ENCODE results near the gene RASSF9. TPM values are rescaled to one million over a fixed set of nuclear protein-coding genes. Genes with fewer than 3 reads are reported as not detected.

Gene RASSF9
- 0.31 TPM in 1 of 2 replicates, not detected in the other for total RNA-seq (2014; rRNA removed; shearing (Covaris generic))

DNA sequence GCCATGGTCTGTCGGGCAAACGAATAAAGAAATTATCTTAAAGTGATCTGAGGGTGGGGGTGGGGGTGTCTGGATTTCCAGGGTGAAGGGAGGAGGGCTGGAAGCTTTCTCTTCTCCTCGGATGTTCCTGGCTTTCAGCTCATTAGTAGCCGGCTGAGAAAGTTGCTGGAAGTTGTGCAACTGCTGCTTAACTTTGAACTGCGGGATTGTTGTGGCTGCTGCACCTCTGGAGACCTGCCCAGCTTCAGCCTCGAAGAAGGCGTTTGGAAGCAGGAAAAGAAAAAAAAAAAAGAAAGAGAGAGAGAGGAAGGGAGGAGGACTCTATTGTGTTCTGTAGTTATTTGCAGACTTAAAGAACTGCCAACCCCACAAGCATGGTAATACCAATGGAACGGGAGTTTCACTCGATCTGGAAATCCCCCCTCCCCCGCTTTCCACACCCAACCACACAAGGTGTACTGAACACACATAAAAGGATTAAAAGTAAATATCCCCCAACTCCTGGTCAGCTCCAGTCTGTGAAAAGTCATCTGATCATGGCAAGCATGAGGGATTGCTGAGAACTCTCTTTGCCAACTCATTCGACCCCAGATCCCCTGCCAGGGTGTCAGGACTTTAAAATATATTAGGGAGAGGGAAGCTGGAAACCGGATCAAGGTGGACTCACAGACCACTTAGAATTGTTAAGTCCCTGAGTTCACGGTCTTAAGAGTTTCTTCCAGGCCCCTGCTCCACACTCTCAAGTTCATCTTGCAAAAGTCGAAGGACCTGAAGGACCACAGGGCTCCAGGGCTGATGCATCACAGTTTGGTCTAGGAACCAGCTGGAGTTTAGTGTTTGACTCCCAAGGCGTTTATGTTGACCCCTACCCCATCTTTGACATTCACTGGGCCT lies at the start of gene RASSF9:
Gene RASSF9, minus strand, starts transcription at position 213 of the 894 bp plus-strand sequence. Its CDS starts 208 bp downstream, at position 5.
- in situ Hi-C loops (cut with HindIII; ENCODE audit: low sequenced_read_pairs), result no loop called here
- no peak for DNase-seq (ENCODE audit: low spot score)

DNA sequence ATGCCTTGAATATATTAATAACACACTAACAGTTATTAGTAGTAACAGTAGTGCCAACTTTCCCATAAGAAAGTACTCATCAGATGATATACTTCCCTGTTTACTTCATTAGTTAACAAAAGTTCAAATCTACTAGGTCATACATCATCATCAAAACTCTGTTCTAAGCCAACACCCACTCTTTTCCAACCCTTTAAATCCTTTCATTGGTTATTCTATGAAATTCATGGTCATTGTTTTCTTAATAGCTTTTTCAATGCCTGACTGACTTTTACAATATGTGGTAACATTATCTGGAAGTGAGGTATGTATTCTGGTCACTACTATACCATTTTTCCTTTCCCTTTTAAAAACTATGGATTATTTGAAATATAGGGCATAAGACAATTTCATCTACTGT lies 47.6 kb upstream of the RASSF9 start:
- no peak for DNase-seq (ENCODE audit: low spot score)
- in situ Hi-C loops (cut with HindIII; ENCODE audit: low sequenced_read_pairs), result no loop called here

DNA sequence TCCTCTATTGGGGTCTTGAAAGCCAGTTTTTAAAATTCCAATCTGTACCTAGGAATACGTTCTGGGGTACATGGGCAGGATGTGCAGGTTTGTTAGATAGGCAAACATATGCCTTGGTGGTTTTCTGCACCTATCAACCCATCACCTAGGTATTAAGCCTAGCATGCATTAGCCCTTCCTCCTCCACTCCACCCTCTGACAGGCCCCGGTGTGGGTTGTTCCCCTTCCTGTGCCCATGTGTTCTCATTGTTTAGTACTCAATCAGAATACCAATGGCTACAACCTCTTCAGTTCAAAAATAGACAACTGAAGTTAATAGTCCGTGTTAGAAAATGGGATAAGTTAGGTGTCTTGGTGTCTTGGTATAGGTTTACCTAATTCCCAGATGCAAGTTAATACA lies 41.2 kb upstream of the RASSF9 start:
- in situ Hi-C loops (cut with HindIII; ENCODE audit: low sequenced_read_pairs), result no loop called here
- no peak for DNase-seq (ENCODE audit: low spot score)

DNA sequence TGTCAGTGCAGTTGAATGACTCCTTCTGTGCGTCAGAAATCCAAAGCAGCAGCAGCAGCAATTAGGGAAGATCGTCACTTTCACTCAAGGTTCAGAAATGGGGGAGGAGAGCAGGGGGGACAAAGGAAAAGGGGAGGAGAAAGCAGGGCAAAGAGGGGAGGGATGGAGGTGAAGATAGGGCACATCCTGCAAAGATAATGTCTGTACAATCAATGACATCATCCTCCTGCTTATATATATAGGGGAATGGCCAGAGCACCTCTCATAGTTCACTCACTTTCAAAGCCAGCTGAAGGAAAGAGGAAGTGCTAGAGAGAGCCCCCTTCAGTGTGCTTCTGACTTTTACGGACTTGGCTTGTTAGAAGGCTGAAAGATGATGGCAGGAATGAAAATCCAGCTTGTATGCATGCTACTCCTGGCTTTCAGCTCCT lies 37.8 kb upstream of the RASSF9 start, which contains the start of gene NTS:
Gene NTS, plus strand, starts transcription at position 265 of the 431 bp plus-strand sequence. Its CDS starts 109 bp downstream, at position 374.
- DNase-seq (ENCODE audit: low spot score), result peak; percentile 51

DNA sequence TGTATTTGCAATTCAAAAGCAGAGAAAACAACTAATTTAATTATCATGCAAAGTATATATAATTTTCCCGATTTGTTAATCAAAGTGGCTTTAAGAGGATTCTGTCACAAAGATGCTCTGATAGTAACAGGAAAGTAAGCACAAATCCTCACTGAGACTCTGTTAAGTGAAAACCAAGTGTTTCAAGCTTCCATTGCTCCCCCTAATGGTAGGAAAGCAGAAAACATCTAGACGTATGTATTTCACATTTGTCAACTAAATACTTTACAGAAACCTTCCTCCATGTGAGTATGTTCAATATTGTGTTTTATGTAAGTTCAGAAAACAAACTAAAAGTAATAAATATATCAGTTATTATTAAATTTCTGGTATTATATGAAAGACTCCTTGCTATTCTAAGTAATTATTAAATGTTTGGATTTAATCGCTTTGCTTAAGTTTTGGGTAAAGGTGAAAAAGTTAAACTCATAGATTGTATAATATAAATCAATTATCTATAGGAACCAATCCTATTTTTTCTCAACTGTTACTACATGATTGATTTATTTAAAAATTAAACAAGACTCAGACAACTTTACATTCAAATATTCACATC lies 36.4 kb upstream of the RASSF9 start:
- in situ Hi-C loops (cut with HindIII; ENCODE audit: low sequenced_read_pairs), result no loop called here
- peak; percentile 85 for DNase-seq (ENCODE audit: low spot score)

More for the DNA sequence above, 37.8 kb upstream of the RASSF9 start, which contains the start of gene NTS:
- in situ Hi-C loops (cut with HindIII; ENCODE audit: low sequenced_read_pairs), result no loop called here

DNA sequence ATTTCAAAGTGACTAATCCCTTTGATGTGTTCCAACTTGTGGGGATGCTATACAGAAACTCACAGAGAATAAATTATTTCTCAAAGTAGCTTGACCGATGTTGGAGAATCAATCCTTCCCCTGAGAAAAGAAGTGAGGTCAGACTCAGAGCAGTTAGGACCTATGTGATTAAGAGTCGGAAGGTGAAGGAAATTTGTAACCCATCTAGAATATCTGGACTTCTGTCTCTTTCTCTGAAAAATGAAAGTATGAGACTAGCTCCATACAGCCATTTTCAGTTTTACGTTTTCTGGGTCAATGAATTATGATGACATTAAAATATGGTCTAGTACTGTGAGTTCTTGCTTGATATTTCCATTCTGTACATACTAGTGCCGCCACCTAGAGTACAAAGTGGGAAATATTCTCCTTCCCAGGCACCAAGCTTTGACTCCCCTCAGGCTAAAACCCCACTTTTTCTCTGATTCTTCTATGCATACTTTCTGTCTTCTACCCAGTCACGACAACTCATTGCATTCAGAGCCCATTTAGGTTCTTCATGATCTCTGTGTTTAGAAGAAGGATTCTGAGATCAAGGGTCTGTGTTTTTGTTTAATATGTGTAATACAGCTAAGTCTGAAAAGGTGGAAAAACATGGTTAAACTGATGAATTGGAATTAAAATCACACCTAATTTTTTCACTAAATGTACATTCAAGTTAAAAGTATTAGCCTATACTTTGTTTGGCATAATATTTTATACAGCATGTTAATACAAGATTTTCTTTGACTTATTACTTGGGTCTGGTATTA lies 31.0 kb upstream of the RASSF9 start:
- DNase-seq (ENCODE audit: low spot score), result peak; percentile 68
- in situ Hi-C loops (cut with HindIII; ENCODE audit: low sequenced_read_pairs), result no loop called here

DNA sequence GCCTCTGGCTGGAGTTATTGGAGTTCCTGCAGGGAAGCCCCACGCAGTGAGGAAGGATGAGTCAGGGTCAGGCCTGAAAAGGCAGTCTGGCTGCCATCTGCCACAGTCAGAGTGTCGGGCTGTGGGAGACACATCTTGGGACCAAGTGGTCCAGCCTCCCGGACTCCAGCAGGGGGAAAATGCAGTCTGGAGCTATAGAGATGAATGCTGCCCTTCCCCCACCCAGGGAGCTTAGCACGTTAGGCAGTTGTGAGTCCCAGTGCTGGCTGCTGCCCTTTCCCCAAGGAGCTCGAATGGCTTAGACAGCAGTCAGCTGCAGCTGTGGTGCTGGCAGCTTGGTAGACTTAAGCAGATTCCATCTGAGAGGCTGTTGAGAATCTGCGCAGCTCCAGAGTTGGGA lies 29.7 kb upstream of the RASSF9 start:
- in situ Hi-C loops (cut with HindIII; ENCODE audit: low sequenced_read_pairs), result no loop called here
- peak; percentile 47 for DNase-seq (ENCODE audit: low spot score)

DNA sequence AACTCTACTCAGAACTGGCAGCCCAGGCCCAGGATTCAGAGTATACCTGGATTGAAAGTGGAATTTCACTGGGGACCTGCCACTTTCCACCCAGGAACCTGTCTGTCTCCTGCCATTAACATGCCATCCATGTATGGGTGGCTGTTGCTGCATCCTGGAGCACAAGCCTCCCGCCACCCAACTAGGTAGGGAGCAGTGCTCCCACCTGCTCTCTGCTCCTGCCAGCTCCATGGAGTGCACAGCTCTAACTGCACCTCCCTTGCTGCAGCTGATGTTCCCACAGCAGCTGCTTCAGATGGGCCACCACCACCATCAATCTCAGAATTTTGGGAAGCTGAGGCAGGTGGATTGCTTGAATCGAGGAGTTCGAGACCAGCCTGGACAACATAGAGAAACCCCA lies 20.8 kb upstream of the RASSF9 start:
- in situ Hi-C loops (cut with HindIII; ENCODE audit: low sequenced_read_pairs), result no loop called here
- DNase-seq (ENCODE audit: low spot score), result no peak

DNA sequence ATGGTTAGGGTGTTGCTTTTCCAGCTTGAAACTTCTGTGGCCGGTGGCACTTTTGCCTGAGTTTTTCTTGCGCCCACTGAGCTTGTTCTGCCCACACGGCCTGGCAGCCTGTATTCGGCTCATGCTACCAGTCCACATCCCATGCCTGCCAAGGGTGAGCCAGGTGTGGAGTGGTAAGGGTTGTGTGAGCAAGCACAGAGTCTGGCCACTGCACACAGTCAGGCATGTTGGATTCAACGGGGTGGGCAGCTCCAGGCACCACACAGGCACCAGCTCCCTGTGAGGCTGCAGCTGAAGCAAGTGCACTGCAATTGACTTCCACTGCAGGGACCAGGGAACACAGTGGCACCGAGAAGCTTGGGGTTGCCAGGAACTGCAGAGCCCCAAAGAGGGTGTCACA lies 19.1 kb upstream of the RASSF9 start:
- in situ Hi-C loops (cut with HindIII; ENCODE audit: low sequenced_read_pairs), result no loop called here
- DNase-seq (ENCODE audit: low spot score), result no peak

DNA sequence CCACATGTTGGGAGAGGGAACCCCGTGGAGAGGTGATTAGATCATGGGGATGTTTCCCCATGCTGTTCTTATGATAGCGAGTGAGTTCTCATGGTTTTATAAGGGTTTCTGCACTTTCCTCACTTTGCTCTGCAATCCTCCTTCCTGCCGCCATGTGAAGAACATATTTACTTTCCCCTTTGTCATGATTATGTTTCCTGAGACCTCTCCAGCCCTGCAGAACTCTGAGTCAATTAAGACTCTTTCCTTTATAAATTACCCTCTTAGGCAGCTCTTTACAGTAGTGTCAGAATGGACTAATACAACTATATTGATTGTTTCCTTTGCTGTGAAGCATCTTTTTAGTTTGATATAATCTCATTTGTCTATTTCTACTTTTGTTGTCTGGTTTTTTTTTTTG lies 13.1 kb upstream of the RASSF9 start:
- DNase-seq (ENCODE audit: low spot score), result no peak
- in situ Hi-C loops (cut with HindIII; ENCODE audit: low sequenced_read_pairs), result no loop called here

DNA sequence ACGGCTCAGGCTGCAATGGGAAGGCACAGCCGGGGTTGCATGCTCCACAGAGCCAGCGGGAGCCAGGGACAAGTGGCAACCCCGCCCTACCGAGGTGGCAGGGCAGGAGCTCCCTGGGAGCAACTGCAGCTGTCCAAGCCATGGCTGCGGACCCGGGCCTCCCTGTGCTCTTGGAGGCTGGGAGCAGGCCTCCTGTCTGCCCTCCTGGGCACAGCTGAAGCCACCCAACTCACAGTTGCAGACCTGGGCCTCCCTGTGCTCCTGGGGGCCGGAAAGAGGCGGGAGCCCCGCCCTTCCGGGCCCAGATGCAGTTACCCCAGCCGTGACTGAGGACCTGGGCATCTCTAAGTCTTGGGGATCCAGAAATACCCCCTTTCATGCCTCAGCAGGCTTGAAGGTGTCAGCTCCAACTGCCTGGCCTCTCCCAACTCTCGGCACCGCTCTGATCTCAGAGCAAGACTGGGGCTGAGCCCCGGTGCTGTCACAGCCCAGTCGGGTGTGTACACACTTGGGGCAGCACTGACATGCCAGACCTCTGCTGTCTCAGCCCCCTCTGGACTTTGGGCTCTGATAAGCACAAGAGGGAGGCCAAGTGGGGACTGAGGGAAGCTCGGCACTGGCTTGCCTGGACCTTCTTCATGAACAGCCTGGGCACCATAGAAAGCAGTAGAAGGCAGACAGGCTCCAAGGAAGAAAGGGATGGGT lies 7.5 kb upstream of the RASSF9 start:
- in situ Hi-C loops (cut with HindIII; ENCODE audit: low sequenced_read_pairs), result no loop called here
- no peak for DNase-seq (ENCODE audit: low spot score)

DNA sequence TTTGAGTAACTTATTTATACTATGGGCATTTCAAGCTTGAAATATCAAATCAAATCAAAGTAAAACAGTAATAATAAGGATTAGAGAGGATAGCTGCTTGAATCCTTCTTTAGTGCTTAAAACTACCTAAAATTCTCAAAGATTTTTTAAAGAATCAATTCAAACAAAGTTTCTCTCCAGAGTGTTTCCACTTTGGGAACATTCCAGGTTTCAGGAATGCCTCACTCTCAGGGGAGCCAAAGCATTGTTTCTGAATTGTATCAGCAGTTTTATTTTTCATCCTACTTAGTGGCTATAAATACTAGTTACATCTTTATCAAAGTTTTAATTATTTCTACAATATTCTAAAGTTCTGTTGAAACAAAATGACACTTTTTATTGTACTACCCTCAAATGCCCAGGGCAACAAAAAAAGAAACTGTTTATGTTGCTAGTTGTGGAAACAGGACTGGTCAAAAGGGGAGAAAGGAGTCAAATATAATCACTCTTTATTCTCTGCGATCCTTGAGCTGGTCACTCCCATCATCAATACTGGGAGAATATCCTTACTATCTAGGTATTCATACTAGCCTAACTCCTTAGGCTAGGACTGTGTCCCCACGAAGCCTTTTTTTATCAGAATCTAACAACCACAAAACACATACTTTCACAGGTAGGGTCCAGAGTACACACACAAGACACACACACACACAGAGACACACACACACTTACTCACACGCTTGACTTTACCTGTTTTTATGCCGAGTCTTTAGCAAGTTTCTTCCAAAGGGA lies 598 bp downstream of the RASSF9 start:
- in situ Hi-C loops (cut with HindIII; ENCODE audit: low sequenced_read_pairs), result no loop called here
- no peak for DNase-seq (ENCODE audit: low spot score)

DNA sequence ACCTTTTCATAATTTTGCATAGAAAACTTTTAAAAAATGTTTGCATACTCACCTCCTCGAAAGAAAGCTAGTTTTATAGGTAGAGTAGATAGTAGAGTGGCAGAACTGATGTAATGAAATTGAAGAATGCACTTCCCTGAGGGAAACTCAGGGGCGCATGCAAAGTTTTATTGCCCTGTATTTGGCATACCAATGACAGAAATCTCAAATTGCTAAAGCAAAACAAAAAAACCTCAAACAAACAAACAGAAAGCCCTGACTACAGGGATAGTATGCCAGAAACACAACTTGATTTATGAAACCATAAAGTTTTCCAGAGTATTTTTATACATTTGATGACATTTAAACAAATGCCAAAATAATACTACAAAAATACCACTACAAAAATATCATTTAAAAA lies 1.8 kb downstream of the RASSF9 start:
- no peak for DNase-seq (ENCODE audit: low spot score)
- in situ Hi-C loops (cut with HindIII; ENCODE audit: low sequenced_read_pairs), result no loop called here

DNA sequence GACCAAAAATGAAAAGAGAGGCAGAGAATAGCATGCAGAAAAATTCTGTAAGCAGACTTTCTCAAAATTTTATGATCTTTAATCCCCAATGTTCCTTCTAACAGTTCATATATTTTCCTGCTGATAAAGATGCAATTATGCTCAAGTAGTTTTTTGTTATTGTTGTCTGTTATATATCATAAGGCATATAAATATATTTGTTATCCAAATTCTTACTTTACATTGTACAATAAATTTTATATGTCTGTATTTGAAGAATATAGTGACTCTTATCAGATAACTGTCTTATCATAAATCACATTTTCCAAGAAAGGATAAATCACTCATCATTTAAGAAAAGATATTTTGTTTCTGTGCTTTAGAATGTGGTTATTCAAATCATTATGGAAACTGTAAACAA lies 2.6 kb downstream of the RASSF9 start:
- in situ Hi-C loops (cut with HindIII; ENCODE audit: low sequenced_read_pairs), result no loop called here
- DNase-seq (ENCODE audit: low spot score), result no peak

DNA sequence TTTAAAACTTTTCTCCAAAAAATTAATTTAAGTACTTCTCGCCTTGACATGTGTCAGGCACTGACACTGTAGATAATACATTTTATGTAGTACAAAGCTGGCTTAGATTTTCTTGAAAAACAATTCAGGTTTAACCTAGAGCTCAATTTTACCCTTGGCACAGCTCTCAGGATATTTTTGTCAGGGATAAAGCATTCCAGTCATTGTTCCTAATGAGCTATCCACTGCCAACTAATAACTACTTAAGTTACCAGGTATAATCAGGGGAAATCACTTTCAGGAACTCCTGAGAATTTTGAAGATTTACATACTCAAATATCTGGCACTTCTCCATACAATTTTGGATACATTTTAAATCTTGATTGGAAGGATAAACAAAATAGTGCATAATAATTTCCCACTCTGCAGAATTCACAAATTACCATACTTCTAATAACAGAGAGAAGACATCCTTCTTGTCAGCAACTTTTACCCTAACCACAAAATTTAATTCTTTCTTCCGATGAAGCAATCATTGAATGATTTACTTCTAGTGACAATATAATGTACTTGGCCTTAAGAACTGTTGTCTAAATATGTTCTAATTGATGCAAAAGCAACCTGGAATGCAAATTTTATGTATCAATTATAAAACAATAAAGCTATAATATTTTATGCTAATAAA lies 4.8 kb downstream of the RASSF9 start:
- in situ Hi-C loops (cut with HindIII; ENCODE audit: low sequenced_read_pairs), result no loop called here
- no peak for DNase-seq (ENCODE audit: low spot score)

DNA sequence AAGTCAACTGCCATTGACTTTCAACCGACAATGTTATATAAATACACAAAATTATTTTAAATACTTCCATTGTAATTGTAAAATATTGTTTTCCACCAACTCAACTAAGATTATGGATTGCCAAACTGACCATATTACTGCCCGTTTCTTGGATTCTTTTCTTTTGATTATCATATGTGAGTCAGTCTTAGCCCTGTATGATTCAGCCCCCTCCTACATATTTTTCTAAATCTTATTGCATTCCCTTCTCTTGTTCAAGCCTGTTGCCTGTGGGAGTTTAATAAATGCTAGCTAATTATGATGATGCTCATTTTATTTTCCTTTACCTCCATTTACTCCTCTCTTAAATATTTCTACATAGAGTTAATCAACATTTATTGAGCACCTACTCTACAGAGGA lies 6.8 kb downstream of the RASSF9 start:
- DNase-seq (ENCODE audit: low spot score), result no peak
- in situ Hi-C loops (cut with HindIII; ENCODE audit: low sequenced_read_pairs), result no loop called here

DNA sequence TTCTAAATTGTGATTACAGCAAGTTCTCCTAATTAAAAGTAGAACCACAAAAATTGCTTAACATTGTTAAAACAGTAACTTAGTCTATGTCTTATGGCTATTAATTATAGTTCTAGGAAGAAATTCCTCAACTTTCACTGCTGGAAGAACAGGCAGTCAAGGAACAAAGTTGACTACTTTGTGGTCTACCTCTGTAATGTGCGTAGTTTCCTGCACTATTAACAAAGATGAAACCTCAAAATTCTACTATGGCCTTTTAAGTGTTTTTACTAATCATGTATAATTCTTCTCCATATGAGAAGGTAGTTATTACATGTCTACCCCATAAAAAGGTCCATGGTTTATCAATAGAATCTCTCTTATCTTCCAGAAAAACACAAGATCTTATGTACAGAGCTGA lies 7.6 kb downstream of the RASSF9 start:
- DNase-seq (ENCODE audit: low spot score), result no peak
- in situ Hi-C loops (cut with HindIII; ENCODE audit: low sequenced_read_pairs), result no loop called here

DNA sequence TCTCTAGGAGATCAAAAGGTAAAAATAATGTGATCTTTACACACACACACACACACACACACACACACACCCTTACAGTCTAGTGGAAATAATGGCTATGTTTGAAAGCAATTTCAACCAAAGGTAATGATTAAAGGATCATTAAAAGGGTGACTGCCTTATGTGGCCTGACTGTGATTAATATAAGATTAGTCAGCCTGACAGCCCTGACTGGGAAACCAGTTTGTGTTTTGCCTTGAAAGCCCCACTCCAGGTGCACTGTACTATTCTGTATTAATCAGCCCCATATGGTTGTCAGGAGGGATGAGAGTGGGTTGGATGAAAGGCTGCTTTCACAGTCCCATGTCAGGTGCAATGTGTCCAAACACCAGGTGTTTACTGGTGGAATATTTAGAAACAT lies 10.5 kb downstream of the RASSF9 start:
- in situ Hi-C loops (cut with HindIII; ENCODE audit: low sequenced_read_pairs), result no loop called here

More for the DNA sequence above, 10.5 kb downstream of the RASSF9 start:
- DNase-seq (ENCODE audit: low spot score), result peak; percentile 86

All from G401 (cell line).